Fibroblast of villous mesenchyme (primary cell): Measurements from ENCODE around the gene ISOC2. TPM values are rescaled to one million over a fixed set of nuclear protein-coding genes. Genes with fewer than 3 reads are reported as not detected.
A peak's percentile ranks its signal among the peaks of the same experiment; 100 is the strongest.

Source experiments
- DNase-seq: peaks from one replicate; pipeline ENCODE4 v3.0.0-alpha.2; 2010; ENCODE audit warnings: low read depth
- H3K4me3 ChIP-seq: 2 replicates; pipeline ENCODE4 v1.5.1; 2011; ENCODE audit warnings: low read depth, mild to moderate bottlenecking, low read length
- total RNA-seq: library from RNA; depleted of rRNA; stranded (reverse); fragments of >200 nt; gene quantifications from 2 replicates; pipeline ENCODE4 v1.2.3, GENCODE V29; 2012
- TF ChIP-seq, protein P1 (sequence below): IDR thresholded peaks from 2 replicates; pipeline ENCODE4 v1.5.1; 2012; ENCODE audit warnings: low read depth, mild to moderate bottlenecking, low read length; ENCODE audit not compliant: insufficient read depth

Gene ISOC2
- total RNA-seq, 1 donor = 57.9 TPM

GRCh38 chr19:55467236-55468053, 6.0 kb upstream of the ISOC2 start:
- H3K4me3 ChIP-seq = no peak overlapping the region
- TF ChIP-seq, protein P1, sequence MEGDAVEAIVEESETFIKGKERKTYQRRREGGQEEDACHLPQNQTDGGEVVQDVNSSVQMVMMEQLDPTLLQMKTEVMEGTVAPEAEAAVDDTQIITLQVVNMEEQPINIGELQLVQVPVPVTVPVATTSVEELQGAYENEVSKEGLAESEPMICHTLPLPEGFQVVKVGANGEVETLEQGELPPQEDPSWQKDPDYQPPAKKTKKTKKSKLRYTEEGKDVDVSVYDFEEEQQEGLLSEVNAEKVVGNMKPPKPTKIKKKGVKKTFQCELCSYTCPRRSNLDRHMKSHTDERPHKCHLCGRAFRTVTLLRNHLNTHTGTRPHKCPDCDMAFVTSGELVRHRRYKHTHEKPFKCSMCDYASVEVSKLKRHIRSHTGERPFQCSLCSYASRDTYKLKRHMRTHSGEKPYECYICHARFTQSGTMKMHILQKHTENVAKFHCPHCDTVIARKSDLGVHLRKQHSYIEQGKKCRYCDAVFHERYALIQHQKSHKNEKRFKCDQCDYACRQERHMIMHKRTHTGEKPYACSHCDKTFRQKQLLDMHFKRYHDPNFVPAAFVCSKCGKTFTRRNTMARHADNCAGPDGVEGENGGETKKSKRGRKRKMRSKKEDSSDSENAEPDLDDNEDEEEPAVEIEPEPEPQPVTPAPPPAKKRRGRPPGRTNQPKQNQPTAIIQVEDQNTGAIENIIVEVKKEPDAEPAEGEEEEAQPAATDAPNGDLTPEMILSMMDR = peak; percentile 95
- DNase-seq = peak; percentile 93

- no peak for DNase-seq
- no peak overlapping the region for H3K4me3 ChIP-seq
- TF ChIP-seq, protein P1 = no peak
Observed at GRCh38 chr19:55466241-55466614, 4.8 kb upstream of the ISOC2 start.

GRCh38 chr19:55465460-55466240, 4.2 kb upstream of the ISOC2 start:
- H3K4me3 ChIP-seq = no peak overlapping the region
- TF ChIP-seq, protein P1 = no peak
- no peak for DNase-seq

- no peak within 1 kb of the TSS for H3K4me3 ChIP-seq
- DNase-seq = no peak
- TF ChIP-seq, protein P1 = no peak
Observed at GRCh38 chr19:55464662-55465054, 3.2 kb upstream of the ISOC2 start, which contains the start of gene C19orf85. Gene C19orf85 (minus strand): TSS chr19:55464751. CDS start chr19:55464554, 197 bp downstream.

DNA sequence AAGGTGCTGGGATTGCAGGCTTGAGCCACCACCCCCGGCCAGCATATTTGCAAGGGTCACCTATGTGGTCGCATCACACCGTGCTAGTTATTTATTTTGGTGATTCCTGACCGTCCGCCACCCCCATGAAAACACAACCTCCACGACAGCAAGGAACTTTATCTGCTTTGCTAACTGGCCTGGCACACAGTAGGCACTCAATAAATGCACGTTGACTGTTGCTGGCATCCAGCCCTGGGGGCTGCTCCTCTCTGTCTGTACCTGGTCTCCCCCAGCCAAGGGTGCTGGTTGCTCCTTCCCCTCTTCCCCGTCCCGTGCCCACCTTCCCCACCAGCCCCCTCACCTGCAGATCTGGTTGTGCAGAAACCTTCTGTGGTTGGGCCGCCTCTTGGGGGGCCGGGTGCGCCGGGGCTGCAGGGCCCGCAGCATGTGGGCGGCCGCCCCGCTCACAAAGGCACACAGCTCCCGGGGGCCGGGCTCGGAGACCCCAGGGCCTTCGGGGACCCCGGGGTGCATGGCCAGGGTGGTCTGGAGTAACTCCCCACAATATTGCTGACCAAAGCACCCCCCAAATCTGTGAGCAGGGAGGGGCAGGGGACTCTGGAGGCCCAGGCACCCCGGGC, 2.7 kb upstream of the ISOC2 start:
- TF ChIP-seq, protein P1 = no peak
- no peak for DNase-seq
- H3K4me3 ChIP-seq = no peak overlapping the region

DNA sequence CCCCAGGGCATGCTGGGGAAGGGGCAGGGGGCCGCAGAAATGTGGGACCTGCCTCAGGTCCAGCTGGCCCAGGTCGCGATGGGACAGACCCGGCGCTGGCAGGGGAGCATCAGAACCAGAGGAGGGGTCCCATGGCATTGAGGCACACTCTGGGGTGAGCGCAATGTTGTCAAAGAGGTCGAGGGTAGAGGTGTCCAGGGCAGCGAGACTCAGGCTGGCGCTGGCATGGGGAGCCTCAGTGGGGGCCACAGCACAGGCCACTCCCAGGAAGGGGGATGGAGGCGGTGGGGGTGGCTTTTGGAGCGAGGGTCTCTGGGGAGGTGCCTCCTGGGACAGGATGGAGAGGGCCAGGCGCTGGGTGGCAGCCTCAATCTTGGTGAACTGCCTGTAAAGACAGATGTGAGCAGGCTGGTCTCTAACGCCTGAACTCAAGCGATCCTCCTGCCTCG, 2.2 kb upstream of the ISOC2 start:
- TF ChIP-seq, protein P1 = no peak
- no peak overlapping the region for H3K4me3 ChIP-seq
- DNase-seq = no peak
